ENCODE data around the gene FAM229B.

Gene FAM229B

GRCh38 chr6:112149719-112150263 lies 62.4 kb downstream of the FAM229B start:
- TF ChIP-seq FOXP2 (optimal IDR thresholded peaks at IDR 0.05; ENCODE audit: borderline replicate concordance, extremely low read depth, extremely low read length, insufficient read depth): no peak
- TF ChIP-seq REST (IDR thresholded peaks at IDR 0.05; ENCODE audit: insufficient read depth in 1 of 2, low read depth in 2 of 2, low read length in 2 of 2): no peak
- TF ChIP-seq POLR2AphosphoS5 (IDR thresholded peaks at IDR 0.05; ENCODE audit: low read depth, low read length): no peak
- no peak for TF ChIP-seq TAF1 (IDR thresholded peaks at IDR 0.05; ENCODE audit: borderline replicate concordance, insufficient read depth, low read length)
- no peak for TF ChIP-seq SIN3A (IDR thresholded peaks at IDR 0.05; ENCODE audit: borderline replicate concordance, insufficient read depth, low read length)

GRCh38 chr6:112150363-112150762 lies 63.0 kb downstream of the FAM229B start:
- TF ChIP-seq POLR2AphosphoS5 (IDR thresholded peaks at IDR 0.05; ENCODE audit: low read depth, low read length) (no peak), FOXP2 (optimal IDR thresholded peaks at IDR 0.05; ENCODE audit: borderline replicate concordance, extremely low read depth, extremely low read length, insufficient read depth) (no peak), REST (IDR thresholded peaks at IDR 0.05; ENCODE audit: insufficient read depth in 1 of 2, low read depth in 2 of 2, low read length in 2 of 2) (no peak), TAF1 (IDR thresholded peaks at IDR 0.05; ENCODE audit: borderline replicate concordance, insufficient read depth, low read length) (no peak), SIN3A (IDR thresholded peaks at IDR 0.05; ENCODE audit: borderline replicate concordance, insufficient read depth, low read length) (no peak)

All from PFSK-1 (cell line).